GM12878 (cell line): ENCODE results near the gene ASTL. TPM values are rescaled to one million over a fixed set of nuclear protein-coding genes. Genes with fewer than 3 reads are reported as not detected.

Experiments used
- ATAC-seq: fragments of 200-7000 bp; cut with Tn5 transposase; 3 replicates; pipeline ENCODE4 v1.9.1; 2020; ENCODE audit warnings: mild to moderate bottlenecking, moderate library complexity
- BruUV-seq: library from RNA; stranded (reverse); fragments of 400-500 nt; replicated peaks from 2 replicates; lab custom pipeline; 2021; lab: Mats Ljungman, UMichigan
- CTCF ChIA-PET: fragments of 300-600 bp; sonication (Branson Sonifier 250); formaldehyde crosslinking; extraction: SDS; loops from one replicate; lab custom pipeline; 2021; ENCODE audit warnings: inconsistent platforms; lab: Yijun Ruan, JAX
- POLR2A ChIA-PET: fragments of 350-600 bp; formaldehyde crosslinking; extraction: SDS; loops from one replicate; lab custom pipeline; 2021; ENCODE audit warnings: inconsistent platforms; lab: Charles Lee
- RAD21 ChIA-PET: fragments of 300-600 bp; sonication (Branson Sonifier 250); formaldehyde crosslinking; loops from one replicate; lab custom pipeline; 2023; ENCODE audit warnings: antibody characterized with exemption; ENCODE audit not compliant: unreplicated experiment; lab: Charles Lee
- SMC1A ChIA-PET: fragments of 300-600 bp; sonication (Branson Sonifier 250); formaldehyde crosslinking; loops from one replicate; lab custom pipeline; 2023; ENCODE audit not compliant: unreplicated experiment, uncharacterized antibody; lab: Charles Lee
- DNase-seq: peaks from one replicate; pipeline ENCODE4 v3.0.0-alpha.2; 2011; ENCODE audit warnings: low read depth, low spot score
- FAIRE-seq: peaks from 3 replicates; lab custom pipeline; 2011; peaks lifted over from hg19 to GRCh38; lab: Jason Lieb, UNC
- H2AFZ ChIP-seq: 2 replicates; pipeline ENCODE4 v1.6.0; 2011; ENCODE audit warnings: low read depth, low read length, control low read depth; ENCODE audit not compliant: control insufficient read depth
- H3K27ac ChIP-seq: 2 replicates; pipeline ENCODE4 v1.5.1; 2011; ENCODE audit warnings: control low read depth; ENCODE audit not compliant: control insufficient read depth, insufficient read depth
- H3K27me3 ChIP-seq, 2 experiments: replicated peaks in 1 of 2; 2 replicates each; pipeline versions ENCODE4 v1.6.0 to v1.6.1; 2011; ENCODE audit warnings: low read length in 1 of 2; ENCODE audit not compliant: control insufficient read depth in 2 of 2, insufficient read depth in 2 of 2
- H3K36me3 ChIP-seq, 2 experiments: 2 replicates each; pipeline ENCODE4 v1.5.1; 2011; ENCODE audit warnings: low read length in 1 of 2; ENCODE audit not compliant: control insufficient read depth in 2 of 2, insufficient read depth in 2 of 2
- H3K4me1 ChIP-seq: 2 replicates; pipeline ENCODE4 v1.6.1; 2011; ENCODE audit warnings: mild to moderate bottlenecking, low read length, moderate library complexity, mixed read lengths; ENCODE audit not compliant: control insufficient read depth, insufficient read depth
- H3K4me2 ChIP-seq: 2 replicates; pipeline ENCODE4 v1.6.0; 2011; ENCODE audit warnings: control low read depth; ENCODE audit not compliant: control insufficient read depth, insufficient read depth
- H3K4me3 ChIP-seq: fragments of 200-600 bp; sonication (generic); 2 replicates; pipeline ENCODE4 v1.5.1; 2016
- H3K79me2 ChIP-seq: 2 replicates; pipeline ENCODE4 v1.6.0; 2011; ENCODE audit warnings: low read length; ENCODE audit not compliant: control insufficient read depth, insufficient read depth
- H3K9ac ChIP-seq: 2 replicates; pipeline ENCODE4 v1.8.0; 2011; ENCODE audit warnings: low read length, control low read depth, mixed read lengths; ENCODE audit not compliant: control insufficient read depth, insufficient read depth
- H3K9me3 ChIP-seq: replicated peaks from 3 replicates; pipeline ENCODE4 v1.5.1; 2011; ENCODE audit warnings: mild to moderate bottlenecking, low read length; ENCODE audit not compliant: control insufficient read depth, insufficient read depth
- H4K20me1 ChIP-seq: 2 replicates; pipeline ENCODE4 v1.6.0; 2011; ENCODE audit not compliant: control insufficient read depth, insufficient read depth
- JUND ChIP-seq: IDR thresholded peaks from 2 replicates; pipeline ENCODE4 v1.6.1; 2012; ENCODE audit warnings: low read depth, mild to moderate bottlenecking, low read length, improper control_type of control experiment, moderate library complexity
- SMARCA5 ChIP-seq: fragments of 450-650 bp; IDR thresholded peaks from 2 replicates; pipeline ENCODE4 v1.6.1; 2017; ENCODE audit warnings: mild to moderate bottlenecking
- ZNF217 ChIP-seq: fragments of 450-650 bp; IDR thresholded peaks from 2 replicates; pipeline ENCODE4 v1.6.1; 2017; ENCODE audit warnings: antibody characterized with exemption, mild to moderate bottlenecking
- WGBS: methylation state at CpG from one replicate; pipeline ENCODE4 v1.1.6; 2016; ENCODE audit warnings: low lambda C conversion rate; ENCODE audit not compliant: insufficient replicate concordance, insufficient coverage; ENCODE audit errors: missing lambda C conversion rate; 5-methylcytosine and 5-hydroxymethylcytosine counted together
- in situ Hi-C: fragments of 300-500 bp; cut with MboI; formaldehyde crosslinking; loops from 9 replicates; pipeline ENCODE4 v1.14.3; 2018; ENCODE audit warnings: mixed read lengths
- intact Hi-C: fragments of 100-400 bp; cut with micrococcal nuclease; formaldehyde crosslinking; loops from one replicate; pipeline ENCODE4 v1.14.2; 2022; ENCODE audit not compliant: unreplicated experiment
- polyA plus RNA-seq, 11 experiments: library from polyadenylated mRNA; depleted of rRNA in 4 of 11; unstranded in 6 of 11; stranded (reverse) in 5 of 11; fragments of >200 nt; fragmentation: Nextera tagmentation in 4 of 11; fragmentation: Illumina TruSeq in 1 of 11; extraction: Ambion mirVana in 4 of 11; extraction: Trizol in 1 of 11; gene quantifications; 1 replicate in 1 of 11; 2 replicates in 10 of 11; pipeline versions ENCODE4 v1.2.1 to v1.2.3, GENCODE V29; 2011 to 2016; ENCODE audit warnings: inconsistent platforms in 2 of 11, missing spikeins in 2 of 11, low read depth in 1 of 11
- total RNA-seq, 4 experiments: library from RNA; depleted of rRNA in 3 of 4; stranded (reverse); fragments of >200 nt in 3 of 4; fragmentation: Illumina TruSeq in 1 of 4; extraction: Trizol in 1 of 4; gene quantifications; 2 replicates each; pipeline versions ENCODE4 v1.2.1 to v1.2.3, GENCODE V29; 2013 to 2021
- TF ChIP-seq, protein P1 (sequence below): fragments of 450-650 bp; IDR thresholded peaks from 2 replicates; pipeline ENCODE4 v1.6.1; 2016; ENCODE audit warnings: mild to moderate bottlenecking

ASTL gene
- total and polyA plus RNA-seq, 10 of the 15 experiments (the other 5 are each of a cell fraction or from before 2014, with no cell fraction given): 0.18 to 1.0 (median 0.38) TPM; not detected in 4

DNA sequence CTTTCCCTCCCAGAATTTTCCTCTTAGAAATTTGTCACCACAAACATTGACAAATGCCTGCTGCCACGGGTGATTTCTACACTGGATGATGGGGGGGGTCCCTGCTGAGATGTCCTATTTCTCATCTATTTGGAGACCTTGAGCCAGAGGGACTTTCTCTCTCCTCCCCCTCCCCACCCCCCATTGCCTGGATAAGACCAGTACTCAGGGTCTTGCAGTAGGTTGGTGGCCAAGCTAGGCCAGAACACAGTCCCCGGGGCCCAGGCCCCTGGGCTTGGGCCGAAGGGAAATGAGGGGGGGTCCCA lies 7.5 kb upstream of the ASTL start:
- BruUV-seq: TSS peak; percentile 88
- H3K27ac ChIP-seq: peak overlapping the region; percentile 89
- SMC1A ChIA-PET: interaction anchor here (3.9 to 14.4 kb wide), 3 partner anchors 12 to 27 kb away, joined by 52 to 338 read pairs (median 139); no protein-coding TSS in a partner anchor
- POLR2A ChIA-PET: interaction anchor here (0.6 to 9.5 kb wide), 5 partner anchors 13 to 58 kb away, joined by 3 to 161 read pairs (median 15); no protein-coding TSS in a partner anchor
- H3K4me2 ChIP-seq: peak overlapping the region; percentile 95
- intact Hi-C loops (loop anchor here (1.0 to 5.0 kb wide), 5 partner anchors 12 to 382 kb away; partner anchors contain the start of genes NCAPH and STARD7), in situ Hi-C loops (no loop called here)
- peak overlapping the region; percentile 89 for H3K9ac ChIP-seq
- H2AFZ ChIP-seq: no peak overlapping the region
- FAIRE-seq (no peak), ATAC-seq (0 out of 3 replicates have a peak, but pooled peaks have one; percentile 0), DNase-seq (no peak)
- CTCF ChIA-PET: interaction anchor here (5.0 to 14.4 kb wide), 3 partner anchors 12 to 26 kb away, joined by 42 to 535 read pairs (median 68); no protein-coding TSS in a partner anchor
- no peaks in the 10 kb centered on the region for H3K27me3 ChIP-seq
- H3K4me3 ChIP-seq: peak overlapping the region; percentile 92
- 0% methylated on average over 3 of the region's 3 CpGs for WGBS
- TF ChIP-seq SMARCA5: peak; percentile 31; the same call in 1 of the 2 replicates
- TF ChIP-seq ZNF217: peak; percentile 33
- no peak for TF ChIP-seq JUND
- TF ChIP-seq, protein P1, sequence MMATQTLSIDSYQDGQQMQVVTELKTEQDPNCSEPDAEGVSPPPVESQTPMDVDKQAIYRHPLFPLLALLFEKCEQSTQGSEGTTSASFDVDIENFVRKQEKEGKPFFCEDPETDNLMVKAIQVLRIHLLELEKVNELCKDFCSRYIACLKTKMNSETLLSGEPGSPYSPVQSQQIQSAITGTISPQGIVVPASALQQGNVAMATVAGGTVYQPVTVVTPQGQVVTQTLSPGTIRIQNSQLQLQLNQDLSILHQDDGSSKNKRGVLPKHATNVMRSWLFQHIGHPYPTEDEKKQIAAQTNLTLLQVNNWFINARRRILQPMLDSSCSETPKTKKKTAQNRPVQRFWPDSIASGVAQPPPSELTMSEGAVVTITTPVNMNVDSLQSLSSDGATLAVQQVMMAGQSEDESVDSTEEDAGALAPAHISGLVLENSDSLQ: peak; percentile 33; the same call in 1 of the 2 replicates
- no peaks in the 10 kb centered on the region for H3K9me3 ChIP-seq
- H3K36me3 ChIP-seq: peaks cover 7% of the 10 kb centered on the region in 2 experiments; a peak in 2 of 4 replicates
- peaks cover 29% of the 10 kb centered on the region for H3K79me2 ChIP-seq
- H3K4me1 ChIP-seq: peaks cover 45% of the 10 kb centered on the region
- RAD21 ChIA-PET: interaction anchor here (2.1 to 18.1 kb wide), 4 partner anchors 12 to 88 kb away, joined by 9 to 463 read pairs (median 116); no protein-coding TSS in a partner anchor
- H4K20me1 ChIP-seq: no peaks in the 10 kb centered on the region
